GM19238 (cell line): ENCODE measurements around the gene INPP4A.

ENCODE experiments used
- DNase-seq: peaks from one replicate; pipeline ENCODE4 v3.0.0; 2011; ENCODE audit warnings: low spot score; ENCODE audit not compliant: insufficient read length

The INPP4A gene

DNA sequence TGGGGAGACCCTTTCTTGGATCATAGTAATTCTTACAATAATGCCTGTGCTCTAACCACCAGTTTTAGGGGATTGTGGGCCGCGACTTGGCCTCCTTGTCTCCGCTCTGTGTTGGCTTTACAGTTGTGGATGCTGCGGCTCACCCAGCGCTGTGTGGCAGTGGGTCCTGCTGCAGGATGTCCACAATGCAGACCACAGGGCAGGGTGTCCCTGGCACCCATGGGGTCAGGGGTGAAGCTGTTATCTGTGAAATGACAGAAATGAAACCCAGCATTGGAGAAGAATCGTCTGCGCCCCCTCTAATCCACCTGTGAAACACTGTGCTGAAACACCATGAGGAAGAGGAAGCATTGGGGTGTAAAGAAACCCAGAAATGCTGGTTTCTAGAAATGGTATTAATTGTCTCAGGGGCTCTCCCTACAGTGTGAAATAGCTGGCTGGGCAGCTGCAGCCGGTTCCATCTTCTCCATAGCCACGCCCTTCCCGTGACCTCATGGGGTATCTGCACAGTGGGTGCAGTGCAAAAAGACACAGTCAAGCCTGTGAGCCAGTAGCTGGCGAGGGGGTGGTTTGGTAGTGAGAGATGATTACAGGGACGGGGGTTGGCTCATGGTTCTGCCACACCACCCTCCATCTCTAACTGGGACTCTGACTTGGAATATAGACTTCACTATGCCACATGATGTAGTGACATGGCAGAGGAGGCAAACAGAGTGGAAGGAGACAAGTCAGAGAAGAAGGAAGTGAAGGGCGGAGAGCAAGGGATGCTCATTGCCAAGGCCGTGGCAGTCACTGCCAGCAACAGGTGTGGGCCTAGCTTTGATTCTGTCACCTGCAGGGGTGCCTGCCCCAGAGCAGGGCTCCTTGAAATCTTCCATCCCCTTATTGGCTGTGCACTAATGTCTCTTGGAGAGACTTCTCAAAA is 16.2 kb downstream of the INPP4A start:
- no peak for DNase-seq

DNA sequence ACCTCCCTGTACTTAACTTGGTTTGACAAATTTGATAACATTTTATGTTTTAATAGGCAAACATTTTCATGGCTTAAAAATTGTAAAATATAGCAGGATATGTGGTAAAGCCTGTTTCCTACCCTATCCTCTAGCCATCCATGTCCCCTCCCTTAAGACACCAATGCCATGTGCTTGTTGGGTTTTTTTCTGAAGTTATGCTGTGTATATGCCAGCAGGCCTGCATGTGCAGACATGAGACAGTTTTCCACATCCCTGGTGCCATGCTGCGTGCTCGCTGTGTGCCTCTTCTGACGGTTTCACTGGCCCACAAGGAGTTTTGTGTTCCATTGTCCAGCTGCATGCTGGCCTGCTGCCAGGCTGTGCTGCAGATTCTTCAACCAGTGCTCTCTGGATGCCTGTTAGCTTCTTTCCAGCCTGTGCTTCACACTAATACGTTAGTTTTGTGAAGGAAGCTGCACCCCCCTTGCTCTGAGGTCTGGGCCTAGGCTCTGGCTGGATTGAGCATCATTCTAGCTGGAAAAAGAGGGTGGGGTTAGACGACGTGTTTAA is 16.9 kb downstream of the INPP4A start:
- no peak for DNase-seq

DNA sequence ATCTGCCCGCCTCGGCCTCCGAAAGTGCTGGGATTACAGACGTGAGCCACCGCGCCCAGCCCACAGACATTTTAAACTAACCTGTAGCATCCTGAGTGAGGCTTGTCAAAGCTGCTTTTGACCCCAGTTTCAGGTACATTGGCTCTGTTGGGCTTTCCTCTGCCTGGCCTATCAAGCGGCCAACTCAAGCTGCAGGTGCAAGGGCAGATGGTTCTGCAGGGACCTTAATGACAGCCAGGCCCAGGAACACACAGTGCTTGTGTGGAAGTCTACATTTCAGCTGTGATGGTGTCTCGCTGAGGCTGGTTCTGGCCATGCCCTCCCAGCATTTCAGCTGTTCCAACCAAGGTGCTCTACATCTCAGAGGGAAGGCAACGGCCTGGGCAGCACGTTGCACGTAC is 18.4 kb downstream of the INPP4A start:
- DNase-seq, result no peak

DNA sequence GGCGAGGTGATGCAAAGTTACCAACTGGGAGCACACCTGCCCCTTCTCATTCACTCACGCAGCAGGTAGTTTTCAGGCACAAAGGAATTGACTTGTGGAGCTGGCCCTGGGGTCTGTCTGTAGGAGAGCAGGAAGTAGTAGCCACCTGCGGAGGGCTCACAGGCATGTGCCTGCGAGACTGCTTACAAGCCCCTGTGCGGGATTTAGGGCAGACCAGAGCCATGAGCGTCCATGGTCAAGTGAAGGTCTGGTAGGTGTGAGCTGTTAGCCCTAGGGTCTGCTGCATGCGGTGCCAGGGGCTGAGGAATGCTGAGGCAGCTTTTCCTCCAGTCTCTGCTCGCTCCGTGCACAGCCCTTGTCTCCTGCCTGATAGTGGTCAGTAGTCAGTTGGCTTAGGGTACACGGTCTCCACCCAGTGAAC is 18.9 kb downstream of the INPP4A start:
- no peak for DNase-seq

DNA sequence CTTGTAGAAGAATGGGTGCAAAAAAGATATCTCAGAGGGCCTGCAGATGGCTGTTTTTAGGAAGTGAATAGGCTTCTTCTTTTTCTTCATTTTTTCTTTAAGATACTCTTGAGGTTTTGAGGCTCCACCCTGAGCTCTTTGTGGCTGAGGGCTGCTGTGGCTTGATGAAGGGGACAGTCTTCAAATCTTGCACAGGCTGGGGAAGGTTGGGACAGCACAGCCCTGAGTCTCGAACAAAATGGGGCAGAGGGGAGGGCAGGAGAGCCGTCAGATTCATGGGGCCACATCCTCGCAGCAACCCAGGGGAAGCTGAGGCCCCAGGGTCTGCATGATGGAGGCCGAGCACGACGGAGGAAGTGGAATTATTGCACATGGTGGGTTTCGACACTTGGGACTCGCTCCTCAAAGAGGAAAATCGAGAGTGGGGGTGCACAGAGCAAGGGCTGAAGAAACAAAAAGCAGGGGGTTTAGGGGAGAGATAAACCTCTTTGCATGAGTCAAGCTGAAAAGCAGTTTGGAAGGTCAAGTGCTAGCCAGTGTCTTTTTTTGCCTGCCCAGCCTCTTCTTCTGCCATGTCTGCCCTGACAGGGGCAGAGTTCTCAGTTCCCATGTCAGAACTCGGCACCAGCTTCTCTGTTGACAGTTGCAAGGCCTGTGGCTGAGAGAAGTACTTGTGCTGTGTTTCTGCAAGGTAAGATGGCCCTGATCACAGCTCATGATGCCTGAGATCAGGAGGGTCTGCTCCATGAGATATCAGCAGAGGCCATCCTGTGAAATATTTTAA is 19.5 kb downstream of the INPP4A start:
- no peak for DNase-seq

DNA sequence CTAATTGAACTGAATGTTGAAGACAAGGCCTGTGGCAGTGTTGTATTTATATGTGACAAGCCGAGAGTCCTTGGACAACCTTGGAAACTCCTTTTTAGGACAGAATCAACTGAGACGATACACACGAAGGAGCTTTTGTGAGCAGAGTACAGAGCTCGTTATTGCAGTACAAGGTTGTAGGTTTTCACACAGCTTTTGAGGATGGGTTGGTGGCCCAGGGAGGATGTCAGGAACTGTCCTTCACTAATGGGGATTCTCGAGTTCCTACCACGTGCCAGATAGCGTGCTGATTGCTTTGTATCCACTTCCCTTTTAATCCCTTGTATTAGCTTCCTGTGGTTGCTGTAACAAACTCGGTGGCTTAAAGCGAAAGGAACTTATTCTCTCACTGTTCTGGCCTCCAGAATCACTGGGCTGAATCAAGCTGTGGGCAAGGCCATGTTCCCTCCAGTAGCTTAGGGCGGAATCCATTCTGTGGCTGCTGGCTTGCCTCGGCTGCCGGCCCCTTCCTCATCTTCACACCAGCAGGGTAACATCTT is 20.2 kb downstream of the INPP4A start:
- DNase-seq, result no peak

DNA sequence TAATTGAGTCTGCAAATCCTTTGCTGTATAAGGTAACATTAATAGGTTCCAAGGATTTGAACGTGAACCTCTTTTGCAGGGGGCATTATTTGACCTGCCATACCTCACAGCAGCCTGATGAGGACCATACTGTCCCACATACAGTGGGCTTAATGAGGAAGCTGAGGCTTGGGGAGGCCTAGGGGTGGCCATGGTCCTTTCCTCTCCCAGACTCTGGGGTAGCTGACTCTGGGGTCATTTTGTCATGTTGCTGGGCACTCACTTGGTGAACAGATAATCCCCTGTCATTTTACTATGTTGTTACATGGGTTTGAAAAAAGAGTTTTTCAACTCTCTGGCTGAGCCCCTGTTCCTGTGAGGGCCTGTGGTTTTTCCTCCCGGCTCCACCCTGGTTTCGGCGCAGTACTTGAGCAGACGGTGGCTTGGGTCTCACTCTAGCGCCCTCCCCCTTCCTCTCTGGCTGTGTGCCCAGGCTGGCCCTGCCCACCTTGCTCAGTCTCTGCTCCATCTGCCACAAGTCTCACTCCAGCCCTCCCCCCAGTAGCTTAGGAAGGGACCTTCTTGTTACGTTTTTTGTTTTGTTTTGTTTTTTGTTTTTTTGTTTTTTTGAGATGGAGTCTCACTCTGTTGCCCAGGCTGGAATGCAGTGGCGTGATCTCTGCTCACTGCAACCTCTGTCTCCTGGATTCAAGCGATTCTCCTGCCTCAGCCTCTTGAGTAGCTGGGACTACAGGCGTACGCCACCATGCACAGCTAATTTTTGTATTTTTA is 21.0 kb downstream of the INPP4A start:
- no peak for DNase-seq

DNA sequence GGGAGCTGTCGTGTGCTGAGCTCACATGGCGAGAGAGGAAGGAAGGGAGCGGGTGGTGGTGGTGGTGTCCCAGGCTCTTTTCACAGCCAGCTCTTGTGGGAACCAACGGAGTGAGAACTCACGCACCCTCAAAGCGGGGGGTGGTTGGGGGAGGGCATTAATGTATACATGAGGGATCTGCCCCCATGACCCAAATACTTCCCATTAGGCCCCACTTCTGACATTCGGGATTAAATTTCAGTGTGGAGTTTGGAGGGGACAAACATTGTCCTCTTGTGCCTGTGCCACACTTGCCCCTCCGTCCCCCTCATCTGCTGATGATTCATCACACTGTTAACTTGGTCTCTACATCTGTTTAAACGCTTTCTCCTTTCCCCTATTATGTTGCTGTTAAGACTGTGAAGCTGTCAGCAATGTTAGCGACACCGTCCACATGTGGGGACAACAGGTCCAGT is 22.5 kb downstream of the INPP4A start:
- no peak for DNase-seq

DNA sequence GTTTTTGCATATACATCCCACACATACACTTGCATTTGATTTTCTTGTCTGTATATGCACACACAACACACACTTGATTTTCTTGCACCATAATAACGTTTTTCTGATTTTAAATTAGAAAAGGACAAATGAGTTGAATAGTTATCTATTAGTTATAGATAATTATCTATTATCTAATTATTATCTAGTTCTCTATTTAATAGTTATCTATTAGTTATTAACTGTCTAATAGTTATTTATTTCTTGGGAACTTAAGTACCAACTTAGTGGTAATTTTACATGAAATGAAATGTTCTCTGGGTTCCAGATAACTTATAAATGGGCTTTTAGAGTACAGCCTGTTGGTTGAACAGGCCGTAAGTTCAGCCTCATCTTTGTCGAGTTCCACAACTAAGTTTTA is 23.0 kb downstream of the INPP4A start:
- DNase-seq, result no peak

DNA sequence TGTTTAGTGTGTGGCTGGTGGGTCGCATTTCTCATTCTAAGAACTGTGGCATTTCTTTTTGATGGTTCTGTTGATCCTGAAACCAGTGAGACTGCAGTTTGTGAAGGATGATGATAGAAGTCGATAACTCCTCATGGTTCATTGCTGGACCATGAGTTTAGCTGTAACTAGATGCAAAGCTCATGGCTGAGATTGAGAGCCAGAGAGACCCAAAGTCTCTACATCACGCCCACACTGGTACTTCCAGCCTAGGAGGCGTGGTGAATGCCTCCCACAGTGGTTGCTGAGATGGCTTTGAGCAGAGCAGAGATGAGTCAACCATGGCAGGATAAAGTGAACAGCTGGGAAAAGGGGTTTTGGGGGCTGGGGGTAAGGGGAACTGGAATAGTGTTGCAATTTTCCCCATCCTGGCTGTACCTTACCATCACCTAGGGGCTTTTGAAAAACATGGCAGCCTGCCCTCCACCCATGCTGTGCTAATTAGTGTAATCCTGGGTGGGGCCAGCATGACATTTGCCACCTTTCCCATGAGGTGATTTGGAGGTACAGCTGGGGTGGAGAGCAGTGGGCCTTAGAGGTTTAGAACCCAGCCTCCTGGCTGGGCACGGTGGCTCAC is 24.1 kb downstream of the INPP4A start:
- DNase-seq, result no peak

DNA sequence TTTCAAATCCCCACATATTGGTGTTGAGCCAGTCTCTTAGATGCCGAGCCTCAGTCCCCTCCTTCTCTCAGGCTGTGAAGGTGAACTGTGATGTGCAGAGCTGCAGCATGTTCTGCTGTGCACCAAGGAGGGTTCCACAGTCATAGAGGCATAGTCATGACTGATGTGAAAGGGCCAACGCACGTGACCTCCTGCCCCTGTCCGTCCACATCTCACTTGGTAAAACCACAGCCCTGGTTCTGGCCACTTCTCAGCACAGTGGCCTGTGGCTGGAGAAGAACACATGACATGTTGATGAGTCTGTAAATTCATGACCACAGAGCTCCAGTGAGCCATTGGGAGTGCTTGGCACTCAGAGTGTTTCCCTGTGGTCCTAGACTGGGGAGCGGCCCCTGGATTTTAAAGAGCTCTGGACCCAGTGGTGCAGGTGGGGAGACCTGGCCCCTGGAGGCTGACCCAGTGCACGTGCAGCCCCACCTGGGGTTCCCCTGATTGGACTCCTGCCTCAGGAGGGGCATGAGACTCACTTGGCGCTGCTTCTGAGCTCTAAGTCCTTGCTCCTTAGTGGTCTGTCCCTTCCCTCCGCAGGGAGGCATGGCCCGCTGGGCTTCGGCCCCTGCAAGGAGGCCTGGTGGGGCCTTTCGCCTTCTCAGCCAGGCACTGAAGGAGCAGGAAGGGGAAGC is 25.3 kb downstream of the INPP4A start:
- DNase-seq, result no peak

DNA sequence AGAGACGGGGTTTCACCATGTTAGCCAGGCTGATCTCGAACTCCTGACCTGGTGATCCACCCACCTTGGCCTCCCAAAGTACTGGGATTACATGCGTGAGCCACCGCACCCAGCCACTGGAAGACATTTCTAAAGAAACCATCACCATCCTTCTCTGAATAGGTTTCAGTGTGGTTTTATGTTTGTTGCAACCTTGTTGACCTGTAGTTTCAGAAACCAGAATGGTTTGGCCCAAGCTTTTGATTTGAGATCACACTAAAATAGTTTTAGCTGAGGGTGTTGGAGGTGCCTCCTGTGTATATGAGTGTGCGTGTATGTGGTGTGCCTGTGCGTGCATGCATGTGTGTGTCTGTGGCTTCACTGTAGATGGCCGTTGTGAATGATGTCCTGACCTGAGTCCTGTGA is 26.2 kb downstream of the INPP4A start:
- DNase-seq, result no peak

DNA sequence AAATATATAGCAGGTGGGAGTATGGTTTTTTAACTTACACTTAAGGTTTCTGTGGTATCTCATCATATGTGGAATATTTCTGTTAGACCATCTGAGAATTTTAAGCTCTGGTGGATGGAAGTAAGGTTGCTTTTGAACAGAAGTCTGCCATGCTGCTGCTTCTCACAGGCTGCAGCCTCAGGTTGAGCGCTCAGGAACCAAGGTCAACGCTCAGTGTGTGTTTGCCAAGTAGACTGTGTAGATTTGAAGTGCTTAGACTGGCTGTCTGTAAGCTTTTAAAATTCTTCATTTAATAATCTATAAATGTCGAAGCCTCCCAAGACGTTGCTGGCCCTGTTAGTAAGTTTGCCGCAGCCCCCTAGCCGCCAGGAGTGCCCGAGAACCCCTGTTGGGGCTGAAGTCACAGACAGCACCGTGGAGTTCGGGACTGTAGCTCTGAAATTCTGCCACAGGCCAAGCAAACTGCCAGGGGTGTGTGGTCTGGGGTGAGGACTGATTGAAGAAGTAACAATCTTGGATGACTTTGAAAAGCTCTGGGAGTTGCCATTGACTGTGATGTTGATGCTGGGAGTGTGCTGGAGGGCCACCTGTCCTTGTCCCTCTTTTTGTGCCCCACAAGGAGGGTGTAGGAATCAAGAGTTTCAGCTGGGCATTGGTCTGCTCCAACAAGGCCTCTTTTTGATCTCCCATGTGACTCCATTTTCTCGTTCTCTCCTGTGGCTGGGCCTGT is 26.9 kb downstream of the INPP4A start:
- no peak for DNase-seq

DNA sequence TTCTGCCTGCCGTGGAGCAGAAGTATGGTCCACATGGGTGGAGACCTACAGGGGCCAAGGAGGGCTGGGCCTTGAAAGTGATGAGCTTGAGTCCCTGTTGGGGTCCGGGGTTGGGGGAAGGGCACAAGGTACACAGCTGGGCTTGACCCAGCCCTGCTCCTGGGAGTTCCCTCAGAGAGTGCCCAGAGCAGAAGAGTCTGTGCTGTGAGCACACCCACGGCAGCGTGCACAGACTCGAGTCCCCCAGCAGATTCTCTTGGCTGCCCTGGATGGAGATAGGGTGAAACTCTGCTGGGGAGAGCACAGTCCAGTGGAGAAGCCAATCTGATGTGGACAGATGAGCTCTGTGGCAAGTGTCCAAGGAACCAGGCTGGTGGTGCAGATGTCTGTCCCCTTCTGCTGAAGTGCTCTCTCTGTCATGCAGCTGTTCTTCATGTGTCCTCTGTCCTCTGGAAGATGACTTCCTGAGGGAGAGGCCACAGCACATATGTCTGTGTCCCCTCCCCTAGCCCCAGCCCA is 27.5 kb downstream of the INPP4A start:
- DNase-seq, result no peak

DNA sequence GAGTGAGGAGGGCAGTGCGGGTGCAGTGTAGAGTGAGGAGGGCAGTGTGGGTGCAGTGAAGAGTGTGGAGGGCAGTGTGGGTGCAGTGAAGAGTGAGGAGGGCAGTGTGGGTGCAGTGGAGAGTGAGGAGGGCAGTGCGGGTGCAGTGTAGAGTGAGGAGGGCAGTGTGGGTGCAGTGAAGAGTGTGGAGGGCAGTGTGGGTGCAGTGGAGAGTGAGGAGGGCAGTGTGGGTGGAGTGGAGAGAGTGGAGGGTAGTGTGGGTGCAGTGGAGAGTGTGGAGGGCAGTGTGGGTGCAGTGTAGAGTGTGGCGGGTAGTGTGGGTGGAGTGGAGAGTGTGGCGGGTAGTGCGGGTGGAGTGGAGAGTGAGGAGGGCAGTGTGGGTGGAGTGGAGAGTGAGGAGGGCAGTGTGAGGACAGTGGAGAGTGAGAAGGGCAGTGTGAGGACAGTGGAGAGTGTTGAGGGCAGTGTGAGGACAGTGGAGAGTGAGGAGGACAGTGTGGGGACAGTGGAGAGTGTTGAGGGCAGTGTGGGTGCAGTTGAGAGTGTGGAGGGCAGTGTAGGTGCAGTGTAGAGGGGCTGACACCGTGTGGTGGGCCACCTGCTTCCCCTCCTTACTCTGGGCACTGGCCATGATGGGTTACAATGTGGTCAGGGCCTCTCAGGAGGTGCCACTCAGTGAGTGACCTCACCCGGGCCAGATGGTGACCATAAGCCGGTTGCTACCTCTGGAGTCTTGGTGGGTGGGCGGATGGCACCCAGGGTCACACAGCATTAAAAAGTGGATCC is 28.5 kb downstream of the INPP4A start:
- DNase-seq, result no peak

DNA sequence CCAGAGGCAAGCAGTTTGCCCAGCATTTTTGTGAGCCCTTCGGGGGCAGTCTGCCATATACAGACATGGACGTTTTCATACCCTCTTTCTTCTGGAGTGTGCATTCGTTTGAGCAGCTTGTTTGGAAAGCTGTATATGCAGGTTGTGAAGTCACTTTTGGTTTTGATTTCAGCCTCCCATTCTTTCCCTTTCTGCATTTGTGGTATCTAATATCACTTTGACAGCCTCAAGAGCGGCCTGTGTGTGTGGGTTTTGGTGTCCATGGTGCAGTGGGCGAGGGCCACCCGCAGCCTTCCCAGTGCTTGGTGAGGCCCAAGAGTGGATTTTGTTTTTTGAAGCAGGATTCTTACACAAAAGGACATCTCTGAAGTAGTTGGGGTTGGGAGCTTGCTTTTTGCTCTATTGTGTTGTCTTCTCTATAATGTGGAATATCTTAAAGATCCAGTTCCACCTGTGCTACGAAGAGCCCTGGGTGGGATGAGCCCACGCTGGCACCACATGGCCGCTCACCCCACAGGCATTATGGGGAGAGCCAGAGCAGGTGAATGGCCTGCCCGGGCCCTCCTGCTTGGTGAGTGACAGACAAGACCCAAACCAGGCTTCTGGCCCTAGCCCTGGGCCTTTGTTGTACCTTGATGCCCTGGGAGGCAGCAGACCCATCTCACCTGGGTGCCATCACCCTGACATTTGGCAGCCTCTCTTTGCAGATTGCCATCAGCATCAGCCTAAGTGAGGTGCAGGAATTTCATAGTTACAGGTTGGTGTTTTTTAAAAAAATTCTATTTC is 29.5 kb downstream of the INPP4A start:
- no peak for DNase-seq

DNA sequence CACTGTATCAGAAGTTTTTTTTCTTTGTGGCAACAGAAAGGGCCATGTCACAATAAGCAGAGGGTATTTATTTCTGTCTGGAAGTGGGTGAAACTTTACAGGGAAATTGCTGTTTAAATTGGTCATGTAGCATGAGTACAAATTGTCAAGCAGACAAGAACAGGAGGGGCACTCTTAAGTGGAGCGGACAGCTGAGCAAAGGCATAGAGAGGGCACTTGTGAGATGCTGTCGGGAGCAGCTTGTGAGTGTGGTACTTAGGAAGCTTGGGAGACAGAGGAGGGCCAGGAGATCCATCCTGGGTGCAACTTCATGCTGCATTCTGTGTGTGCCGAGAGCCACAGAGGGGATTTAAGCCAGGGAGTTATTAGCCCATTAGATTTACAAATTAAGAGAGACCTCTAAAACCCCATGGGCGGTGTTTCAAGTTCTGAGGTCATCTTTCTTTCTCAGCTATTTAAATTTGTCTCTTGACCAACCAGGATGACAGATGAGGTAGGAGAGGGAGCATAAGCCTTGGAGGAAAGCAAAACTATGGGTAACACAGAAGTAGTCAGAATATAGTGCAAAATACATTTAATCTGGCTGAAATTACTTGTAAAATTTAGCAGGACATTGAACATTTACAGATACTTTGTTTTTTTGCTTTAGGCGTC is 30.4 kb downstream of the INPP4A start:
- no peak for DNase-seq
